ENCODE data around the gene CDK10.

The CDK10 gene

DNA sequence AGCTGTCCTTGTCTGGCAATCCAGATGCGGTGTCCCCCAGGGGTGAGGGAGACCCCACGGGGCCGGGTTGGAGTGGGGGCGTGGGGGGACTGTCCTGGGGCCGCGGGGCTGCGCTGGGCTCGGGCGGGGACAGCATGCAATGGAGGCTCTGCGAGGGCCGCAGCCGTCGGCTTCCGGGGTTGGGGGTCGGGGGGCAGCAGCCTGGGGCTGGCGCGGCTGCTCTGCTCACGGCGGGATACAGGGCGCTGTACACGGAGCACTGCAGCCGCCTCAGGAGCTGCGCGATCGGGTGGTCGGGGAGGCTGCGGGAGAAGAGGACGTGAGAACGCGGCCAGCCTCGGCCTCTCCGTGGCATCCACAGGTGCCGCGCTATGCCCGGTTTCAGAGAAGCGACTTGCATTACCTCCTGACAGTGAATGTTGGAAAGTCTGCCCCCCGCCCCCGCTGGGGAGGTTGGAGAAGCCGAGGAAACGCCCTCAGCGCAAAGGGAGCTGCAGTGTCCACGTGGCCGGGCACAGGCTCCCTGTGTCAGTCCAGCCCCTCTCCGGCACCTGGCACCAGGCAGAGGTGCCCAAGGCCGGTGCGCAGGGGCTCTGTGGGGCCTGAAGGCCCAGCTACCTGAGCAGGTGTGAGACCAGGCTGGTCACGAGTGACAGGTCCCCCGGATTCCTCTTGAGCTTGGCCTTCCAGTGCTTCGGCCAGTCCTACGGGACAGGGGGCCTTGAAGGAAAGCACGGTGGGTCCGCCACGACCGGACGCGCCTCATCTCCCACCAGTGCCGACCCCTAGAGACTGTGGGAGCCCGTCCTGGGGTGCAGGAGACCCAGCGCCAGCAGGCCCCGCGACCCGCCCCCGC, 24.4 kb downstream of the CDK10 start:
- H3K9me3 ChIP-seq (ENCODE audit: control insufficient read depth in 1 of 2, low read length in 2 of 2): no peaks in the 10 kb centered on the region
- H3K4me1 ChIP-seq (ENCODE audit: control insufficient read depth in 1 of 2, insufficient read depth in 2 of 2, low read length in 2 of 2): peaks cover 0 to 13% of the 10 kb centered on the region in 2 donors
- H3K36me3 ChIP-seq (ENCODE audit: control insufficient read depth in 1 of 2, insufficient read depth in 2 of 2, low read length in 2 of 2): no peaks in the 10 kb centered on the region
- no peak overlapping the region for H3K4me3 ChIP-seq (ENCODE audit: low read depth in 1 of 2, low read length in 2 of 2)
- H3K9ac ChIP-seq (ENCODE audit: low read depth in 1 of 2, low read length in 2 of 2): no peak overlapping the region
- no peak overlapping the region for H3K27ac ChIP-seq (ENCODE audit: low read depth, low read length)
- no peaks in the 10 kb centered on the region for H3K27me3 ChIP-seq (ENCODE audit: control insufficient read depth in 1 of 2, insufficient read depth in 2 of 2, low read length in 2 of 2)

DNA sequence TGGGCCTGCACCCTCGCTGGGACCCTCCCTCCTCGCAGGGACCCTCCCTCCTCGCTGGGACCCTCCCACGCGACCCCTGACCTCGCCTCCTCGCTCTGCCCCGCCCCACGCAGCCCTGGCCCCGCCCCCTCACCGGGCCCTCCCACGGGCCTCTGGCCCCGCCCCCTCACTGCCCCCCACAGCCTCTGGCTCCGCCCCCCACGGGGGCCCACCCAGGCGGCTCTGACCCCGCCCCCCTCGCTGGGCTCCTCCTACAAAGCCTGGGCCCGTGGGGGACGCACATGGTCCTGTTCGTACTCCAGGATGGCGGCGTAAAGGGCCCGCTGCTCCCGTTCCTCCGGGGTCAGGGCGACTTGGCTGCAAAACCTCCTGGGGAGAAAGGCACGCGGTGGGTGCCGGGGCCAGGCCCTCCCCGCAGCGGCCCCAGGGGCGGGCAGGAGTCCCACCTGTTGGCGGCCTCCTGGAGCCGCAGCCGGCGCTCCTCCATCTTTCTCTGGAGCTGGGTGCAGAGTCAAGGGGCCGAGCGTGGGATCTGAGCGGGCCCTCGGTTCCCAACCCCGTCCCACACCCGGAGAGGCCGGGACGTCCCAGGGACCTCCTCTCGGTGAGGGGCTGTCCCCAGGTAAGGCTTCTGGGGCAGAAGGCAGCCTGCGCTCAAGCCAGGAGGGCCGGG, 25.2 kb downstream of the CDK10 start:
- no peaks in the 10 kb centered on the region for H3K36me3 ChIP-seq (ENCODE audit: control insufficient read depth in 1 of 2, insufficient read depth in 2 of 2, low read length in 2 of 2)
- H3K4me3 ChIP-seq (ENCODE audit: low read depth in 1 of 2, low read length in 2 of 2): peak overlapping the region; percentile 43 to 65
- peaks cover 0 to 7% of the 10 kb centered on the region in 2 donors for H3K4me1 ChIP-seq (ENCODE audit: control insufficient read depth in 1 of 2, insufficient read depth in 2 of 2, low read length in 2 of 2)
- H3K9ac ChIP-seq (ENCODE audit: low read depth in 1 of 2, low read length in 2 of 2): peak overlapping the region; percentile 10 to 25
- H3K27me3 ChIP-seq (ENCODE audit: control insufficient read depth in 1 of 2, insufficient read depth in 2 of 2, low read length in 2 of 2): no peaks in the 10 kb centered on the region
- no peak overlapping the region for H3K27ac ChIP-seq (ENCODE audit: low read depth, low read length)
- no peaks in the 10 kb centered on the region for H3K9me3 ChIP-seq (ENCODE audit: control insufficient read depth in 1 of 2, low read length in 2 of 2)

GRCh38 chr16:89712274-89712781, 25.8 kb downstream of the CDK10 start:
- Histone ChIP-seq H3K4me1 (ENCODE audit: control insufficient read depth in 1 of 2, insufficient read depth in 2 of 2, low read length in 2 of 2) (peaks cover 0 to 7% of the 10 kb centered on the region in 2 donors), H3K27me3 (ENCODE audit: control insufficient read depth in 1 of 2, insufficient read depth in 2 of 2, low read length in 2 of 2) (no peaks in the 10 kb centered on the region), H3K4me3 (ENCODE audit: low read depth in 1 of 2, low read length in 2 of 2) (peak overlapping the region; percentile 43 to 65), H3K9me3 (ENCODE audit: control insufficient read depth in 1 of 2, low read length in 2 of 2) (no peaks in the 10 kb centered on the region), H3K9ac (ENCODE audit: low read depth in 1 of 2, low read length in 2 of 2) (peak overlapping the region; percentile 10 to 25), H3K27ac (ENCODE audit: low read depth, low read length) (no peak overlapping the region), H3K36me3 (ENCODE audit: control insufficient read depth in 1 of 2, insufficient read depth in 2 of 2, low read length in 2 of 2) (no peaks in the 10 kb centered on the region)

- no peak overlapping the region for H3K4me3 ChIP-seq (ENCODE audit: low read depth in 1 of 2, low read length in 2 of 2)
- no peaks in the 10 kb centered on the region for H3K27me3 ChIP-seq (ENCODE audit: control insufficient read depth in 1 of 2, insufficient read depth in 2 of 2, low read length in 2 of 2)
- H3K9ac ChIP-seq (ENCODE audit: low read depth in 1 of 2, low read length in 2 of 2): no peak overlapping the region
- no peaks in the 10 kb centered on the region for H3K9me3 ChIP-seq (ENCODE audit: control insufficient read depth in 1 of 2, low read length in 2 of 2)
- peaks cover 21% of the 10 kb centered on the region in 2 donors for H3K4me1 ChIP-seq (ENCODE audit: control insufficient read depth in 1 of 2, insufficient read depth in 2 of 2, low read length in 2 of 2)
- H3K27ac ChIP-seq (ENCODE audit: low read depth, low read length): no peak overlapping the region
- no peaks in the 10 kb centered on the region for H3K36me3 ChIP-seq (ENCODE audit: control insufficient read depth in 1 of 2, insufficient read depth in 2 of 2, low read length in 2 of 2)
Observed at GRCh38 chr16:89716493-89716892, 30.0 kb downstream of the CDK10 start.

GRCh38 chr16:89716916-89717687, 30.6 kb downstream of the CDK10 start:
- H3K4me3 ChIP-seq (ENCODE audit: low read depth in 1 of 2, low read length in 2 of 2): no peak overlapping the region
- H3K9ac ChIP-seq (ENCODE audit: low read depth in 1 of 2, low read length in 2 of 2): no peak overlapping the region
- no peaks in the 10 kb centered on the region for H3K36me3 ChIP-seq (ENCODE audit: control insufficient read depth in 1 of 2, insufficient read depth in 2 of 2, low read length in 2 of 2)
- H3K9me3 ChIP-seq (ENCODE audit: control insufficient read depth in 1 of 2, low read length in 2 of 2): no peaks in the 10 kb centered on the region
- H3K27ac ChIP-seq (ENCODE audit: low read depth, low read length): no peak overlapping the region
- H3K27me3 ChIP-seq (ENCODE audit: control insufficient read depth in 1 of 2, insufficient read depth in 2 of 2, low read length in 2 of 2): no peaks in the 10 kb centered on the region
- H3K4me1 ChIP-seq (ENCODE audit: control insufficient read depth in 1 of 2, insufficient read depth in 2 of 2, low read length in 2 of 2): peaks cover 21% of the 10 kb centered on the region in 2 donors

- Histone ChIP-seq H3K9me3 (ENCODE audit: control insufficient read depth in 1 of 2, low read length in 2 of 2) (no peaks in the 10 kb centered on the region), H3K4me1 (ENCODE audit: control insufficient read depth in 1 of 2, insufficient read depth in 2 of 2, low read length in 2 of 2) (peaks cover 23 to 29% of the 10 kb centered on the region in 2 donors), H3K9ac (ENCODE audit: low read depth in 1 of 2, low read length in 2 of 2) (no peak overlapping the region), H3K27me3 (ENCODE audit: control insufficient read depth in 1 of 2, insufficient read depth in 2 of 2, low read length in 2 of 2) (no peaks in the 10 kb centered on the region), H3K36me3 (ENCODE audit: control insufficient read depth in 1 of 2, insufficient read depth in 2 of 2, low read length in 2 of 2) (peaks cover under 1 to 3% of the 10 kb centered on the region in 2 donors), H3K27ac (ENCODE audit: low read depth, low read length) (no peak overlapping the region), H3K4me3 (ENCODE audit: low read depth in 1 of 2, low read length in 2 of 2) (no peak overlapping the region)
Observed at GRCh38 chr16:89717688-89718505, 31.4 kb downstream of the CDK10 start.

DNA sequence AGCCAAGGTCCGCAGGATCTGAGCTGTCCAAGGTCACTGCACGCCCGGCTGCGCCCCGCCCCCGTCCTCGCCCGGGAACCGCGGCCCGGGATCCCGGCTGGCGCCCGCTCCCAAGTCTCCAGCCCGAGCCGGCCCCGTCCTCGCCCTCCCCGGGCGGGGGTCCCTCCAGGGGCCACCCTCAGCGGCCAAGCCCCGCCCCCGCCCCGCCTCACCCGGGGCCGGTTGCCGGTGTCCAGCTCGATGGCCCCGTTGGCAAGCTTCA, 34.0 kb downstream of the CDK10 start:
- H3K27ac ChIP-seq (ENCODE audit: low read depth, low read length): peak overlapping the region; percentile 92
- H3K4me1 ChIP-seq (ENCODE audit: control insufficient read depth in 1 of 2, insufficient read depth in 2 of 2, low read length in 2 of 2): peaks cover 32 to 47% of the 10 kb centered on the region in 2 donors
- H3K27me3 ChIP-seq (ENCODE audit: control insufficient read depth in 1 of 2, insufficient read depth in 2 of 2, low read length in 2 of 2): no peaks in the 10 kb centered on the region
- peak overlapping the region; percentile 78 to 82 for H3K4me3 ChIP-seq (ENCODE audit: low read depth in 1 of 2, low read length in 2 of 2)
- peaks cover 12 to 22% of the 10 kb centered on the region in 2 donors for H3K36me3 ChIP-seq (ENCODE audit: control insufficient read depth in 1 of 2, insufficient read depth in 2 of 2, low read length in 2 of 2)
- peak overlapping the region; percentile 54 to 59 for H3K9ac ChIP-seq (ENCODE audit: low read depth in 1 of 2, low read length in 2 of 2)
- H3K9me3 ChIP-seq (ENCODE audit: control insufficient read depth in 1 of 2, low read length in 2 of 2): no peaks in the 10 kb centered on the region

- no peaks in the 10 kb centered on the region for H3K27me3 ChIP-seq (ENCODE audit: control insufficient read depth in 1 of 2, insufficient read depth in 2 of 2, low read length in 2 of 2)
- H3K36me3 ChIP-seq (ENCODE audit: control insufficient read depth in 1 of 2, insufficient read depth in 2 of 2, low read length in 2 of 2): peaks cover 12 to 25% of the 10 kb centered on the region in 2 donors
- H3K9ac ChIP-seq (ENCODE audit: low read depth in 1 of 2, low read length in 2 of 2): peak within 1 kb of the TSS; percentile 71 to 76
- no peaks in the 10 kb centered on the region for H3K9me3 ChIP-seq (ENCODE audit: control insufficient read depth in 1 of 2, low read length in 2 of 2)
- peak within 1 kb of the TSS; percentile 92 for H3K27ac ChIP-seq (ENCODE audit: low read depth, low read length)
- H3K4me3 ChIP-seq (ENCODE audit: low read depth in 1 of 2, low read length in 2 of 2): peak within 1 kb of the TSS; percentile 78 to 82
- H3K4me1 ChIP-seq (ENCODE audit: control insufficient read depth in 1 of 2, insufficient read depth in 2 of 2, low read length in 2 of 2): peaks cover 32 to 47% of the 10 kb centered on the region in 2 donors
Observed at GRCh38 chr16:89720813-89721545, 34.5 kb downstream of the CDK10 start, which contains the start of the genes VPS9D1 and ZNF276. TSS of gene VPS9D1 (minus strand) at chr16:89720898. CDS start at chr16:89720861, 37 bp downstream. TSS of gene ZNF276 (plus strand) at chr16:89721537. CDS start at chr16:89721641, 104 bp downstream.
